Ectodermal cell (in vitro differentiated cells): ENCODE results near the gene SMCO3.

Source experiments
- H3K27ac ChIP-seq: 2 replicates; pipeline ENCODE4 v1.7.0; 2013; ENCODE audit warnings: mild to moderate bottlenecking, low read depth, low read length; ENCODE audit not compliant: insufficient read depth, poor library complexity, severe bottlenecking
- H3K27me3 ChIP-seq: 2 replicates; pipeline ENCODE4 v1.7.0; 2013; ENCODE audit warnings: mild to moderate bottlenecking, low read length; ENCODE audit not compliant: insufficient read depth, control insufficient read depth, poor library complexity, severe bottlenecking
- H3K36me3 ChIP-seq: one replicate; pipeline ENCODE4 v1.7.0; 2013; ENCODE audit warnings: low read length; ENCODE audit not compliant: control insufficient read depth, insufficient read depth
- H3K4me1 ChIP-seq: one replicate; pipeline ENCODE4 v1.7.0; 2013; ENCODE audit warnings: low read length; ENCODE audit not compliant: control insufficient read depth, insufficient read depth
- H3K4me3 ChIP-seq: 2 replicates; pipeline ENCODE4 v1.7.0; 2013; ENCODE audit warnings: low read depth, low read length, control low read depth; ENCODE audit not compliant: insufficient read depth
- H3K9me3 ChIP-seq: 2 replicates; pipeline ENCODE4 v1.7.0; 2013; ENCODE audit warnings: mild to moderate bottlenecking, low read length, moderate library complexity; ENCODE audit not compliant: control insufficient read depth
- WGBS, 2 experiments: methylation state at CpG; one replicate each; pipeline ENCODE4 v1.1.7; 2013; ENCODE audit warnings: missing lambda C conversion rate in 2 of 2; 5-methylcytosine and 5-hydroxymethylcytosine counted together

Gene SMCO3

DNA sequence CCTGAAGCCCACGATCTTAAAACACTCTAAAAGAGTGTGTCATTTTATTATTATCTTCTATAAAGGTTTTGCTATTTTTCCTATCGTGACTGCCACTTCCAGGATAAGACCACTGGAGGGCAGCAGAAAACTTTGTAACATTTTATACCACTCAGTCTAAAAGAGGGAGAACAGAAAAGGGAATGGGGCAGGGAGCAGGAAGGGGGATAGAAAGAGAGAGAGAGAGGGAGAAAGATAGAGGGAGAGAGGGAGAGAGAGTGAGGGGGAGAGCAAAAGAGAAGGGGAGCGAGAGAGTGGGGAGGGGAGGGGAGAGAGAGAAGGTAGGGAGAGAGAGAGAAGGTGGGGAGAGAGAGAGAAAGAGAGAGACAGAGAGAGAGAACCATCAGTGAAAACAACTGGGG is 31.4 kb upstream of the SMCO3 start:
- Histone ChIP-seq H3K9me3 (no peaks in the 10 kb centered on the region), H3K27me3 (no peaks in the 10 kb centered on the region), H3K4me3 (no peak overlapping the region), H3K27ac (no peak overlapping the region), H3K36me3 (no peaks in the 10 kb centered on the region), H3K4me1 (no peaks in the 10 kb centered on the region)
- WGBS, 2 experiments = 3 to 8% methylated on average over 1 of the region's 3 CpGs

GRCh38 chr12:14844401-14844800 is 30.4 kb upstream of the SMCO3 start:
- Histone ChIP-seq H3K4me1 (no peaks in the 10 kb centered on the region), H3K4me3 (no peak overlapping the region), H3K27me3 (no peaks in the 10 kb centered on the region), H3K27ac (no peak overlapping the region), H3K9me3 (no peaks in the 10 kb centered on the region), H3K36me3 (no peaks in the 10 kb centered on the region)

- H3K27me3 ChIP-seq = no peaks in the 10 kb centered on the region
- no peak within 1 kb of the TSS for H3K27ac ChIP-seq
- no peaks in the 10 kb centered on the region for H3K36me3 ChIP-seq
- H3K4me3 ChIP-seq = no peak within 1 kb of the TSS
- H3K4me1 ChIP-seq = no peaks in the 10 kb centered on the region
- WGBS, 2 experiments = 89 to 92% methylated on average over 10 of the region's 10 CpGs
- no peaks in the 10 kb centered on the region for H3K9me3 ChIP-seq
Observed at GRCh38 chr12:14843425-14843887, 29.5 kb upstream of the SMCO3 start, which contains the start of gene ART4. TSS of gene ART4 (minus strand) at chr12:14843526. CDS start at chr12:14843113, 413 bp downstream.

GRCh38 chr12:14842315-14842714 is 28.3 kb upstream of the SMCO3 start:
- 100% methylated on average over 1 to 2 of the region's 3 CpGs for WGBS, 2 experiments
- Histone ChIP-seq H3K27me3 (no peaks in the 10 kb centered on the region), H3K27ac (no peak overlapping the region), H3K36me3 (no peaks in the 10 kb centered on the region), H3K4me3 (no peak overlapping the region), H3K4me1 (no peaks in the 10 kb centered on the region), H3K9me3 (no peaks in the 10 kb centered on the region)

DNA sequence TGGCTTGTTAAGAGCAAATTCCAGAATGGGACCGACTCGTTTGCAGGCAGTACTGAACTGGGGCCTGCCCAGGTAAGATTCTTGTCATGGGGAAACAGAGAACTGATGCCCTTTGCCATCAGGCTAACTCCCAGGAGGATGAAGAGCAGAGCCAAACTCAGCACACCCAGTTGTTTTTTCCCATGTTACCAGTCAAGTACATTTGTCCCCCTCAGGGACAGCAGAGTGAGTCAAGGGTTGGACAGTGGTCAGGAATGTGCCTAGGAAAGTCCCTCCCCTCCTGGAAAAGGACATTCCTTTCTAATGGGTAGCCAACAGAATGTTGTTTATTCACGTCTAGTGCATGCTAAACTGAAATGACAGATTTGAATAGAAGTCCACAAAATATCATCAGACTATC is 27.8 kb upstream of the SMCO3 start:
- no peak overlapping the region for H3K27ac ChIP-seq

DNA sequence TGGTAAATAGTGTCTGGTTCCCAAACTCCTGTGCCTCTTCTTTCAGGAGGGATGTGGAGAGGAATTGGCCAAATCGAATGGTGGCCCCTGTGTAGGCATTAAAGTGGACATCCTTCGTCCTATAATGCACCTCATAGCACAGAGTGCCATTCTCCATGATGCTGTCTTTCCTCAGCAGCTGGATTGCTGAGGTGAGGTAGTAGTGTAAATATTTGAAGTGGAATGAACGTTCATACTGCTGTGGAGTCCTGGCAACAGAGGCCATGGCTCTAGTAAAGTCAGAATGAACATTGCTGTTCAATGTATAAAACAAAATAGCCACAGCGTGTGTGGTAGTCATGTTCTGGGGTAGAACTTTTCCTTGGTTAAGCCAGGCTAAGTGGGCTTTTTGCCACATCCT is 26.6 kb upstream of the SMCO3 start:
- WGBS, 2 experiments = 90 to 96% methylated on average over 3 to 4 of the region's 4 CpGs
- Histone ChIP-seq H3K27ac (no peak overlapping the region), H3K4me1 (no peaks in the 10 kb centered on the region), H3K36me3 (no peaks in the 10 kb centered on the region), H3K27me3 (no peaks in the 10 kb centered on the region), H3K9me3 (no peaks in the 10 kb centered on the region), H3K4me3 (no peak overlapping the region)

More for the DNA sequence above, 27.8 kb upstream of the SMCO3 start:
- Histone ChIP-seq H3K9me3 (no peaks in the 10 kb centered on the region), H3K4me3 (no peak overlapping the region), H3K4me1 (no peaks in the 10 kb centered on the region), H3K36me3 (no peaks in the 10 kb centered on the region), H3K27me3 (no peaks in the 10 kb centered on the region)
- 81 to 84% methylated on average over 2 to 3 of the region's 3 CpGs for WGBS, 2 experiments

- Histone ChIP-seq H3K27ac (no peak overlapping the region), H3K36me3 (no peaks in the 10 kb centered on the region), H3K9me3 (no peaks in the 10 kb centered on the region), H3K4me1 (no peaks in the 10 kb centered on the region), H3K27me3 (no peaks in the 10 kb centered on the region), H3K4me3 (no peak overlapping the region)
- 100% methylated on average over 1 of the region's 1 CpG; no CpG with 5 or more reads in 1 of the 2 experiments for WGBS, 2 experiments
Observed at GRCh38 chr12:14839262-14839661, 25.3 kb upstream of the SMCO3 start.

DNA sequence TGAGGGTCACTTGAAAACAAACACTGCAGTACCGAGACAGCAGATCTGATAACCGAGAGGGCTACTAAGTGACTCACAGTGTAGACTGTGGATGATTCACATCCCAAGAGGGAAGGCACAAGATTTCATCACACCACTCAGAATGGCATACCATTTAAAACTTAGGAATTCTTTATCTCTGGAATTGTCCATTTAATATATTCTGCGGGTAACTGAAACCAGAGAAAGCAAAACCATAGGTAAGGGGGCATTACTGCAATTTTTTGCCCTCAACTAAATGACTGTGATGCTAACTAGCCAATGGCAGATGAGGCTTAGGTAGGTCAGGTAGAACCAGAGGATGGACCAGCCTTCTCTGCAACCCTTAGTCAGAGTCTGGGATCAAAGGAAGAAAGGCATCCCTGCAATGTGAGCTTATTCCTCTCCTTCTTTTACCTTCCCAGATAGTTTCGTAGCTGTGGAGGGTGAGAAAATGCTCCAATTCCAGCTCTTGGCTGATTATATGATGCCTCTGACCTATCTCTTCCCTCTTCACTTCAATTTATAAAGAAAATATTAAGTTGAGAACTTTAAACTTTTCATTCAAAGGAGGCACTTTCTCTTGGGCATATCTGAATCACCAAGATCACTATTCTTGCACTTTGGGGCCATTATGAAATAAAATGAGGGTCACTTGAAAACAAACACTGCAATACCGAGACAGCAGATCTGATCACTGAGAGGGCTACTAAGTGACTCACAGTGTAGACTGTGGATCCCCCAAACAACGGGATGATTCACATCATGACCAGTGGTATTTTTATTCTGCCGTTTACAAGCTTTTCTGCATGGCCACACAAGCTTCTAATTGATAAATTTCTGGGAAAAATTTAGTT is 22.6 kb upstream of the SMCO3 start:
- no peaks in the 10 kb centered on the region for H3K9me3 ChIP-seq
- no peak overlapping the region for H3K27ac ChIP-seq
- WGBS, 2 experiments = 85 to 93% methylated on average over 6 to 7 of the region's 7 CpGs
- no peaks in the 10 kb centered on the region for H3K4me1 ChIP-seq
- no peaks in the 10 kb centered on the region for H3K36me3 ChIP-seq
- H3K27me3 ChIP-seq = no peaks in the 10 kb centered on the region
- H3K4me3 ChIP-seq = no peak overlapping the region

GRCh38 chr12:14834509-14834908 is 20.5 kb upstream of the SMCO3 start:
- Histone ChIP-seq H3K27ac (no peak overlapping the region), H3K4me3 (no peak overlapping the region), H3K4me1 (no peaks in the 10 kb centered on the region), H3K9me3 (no peaks in the 10 kb centered on the region), H3K27me3 (no peaks in the 10 kb centered on the region), H3K36me3 (no peaks in the 10 kb centered on the region)

DNA sequence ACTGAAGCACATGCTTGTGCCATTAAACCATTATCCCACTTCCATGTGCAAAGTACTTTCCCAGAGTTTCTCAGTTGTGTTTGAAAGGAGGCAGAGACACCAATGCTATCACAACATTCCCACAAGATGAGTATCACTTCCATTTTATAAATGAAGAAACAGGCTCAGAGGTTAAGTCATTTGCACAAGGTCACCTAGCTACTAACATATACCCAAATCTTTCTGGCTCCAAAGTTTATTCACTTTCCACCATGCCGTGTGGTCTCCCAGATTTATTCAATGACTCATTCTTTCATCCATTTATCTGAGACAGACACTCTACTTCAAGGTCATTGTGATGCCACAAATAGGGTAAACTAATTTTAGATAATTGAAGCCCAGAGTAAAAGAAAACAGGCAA is 20.0 kb upstream of the SMCO3 start:
- Histone ChIP-seq H3K9me3 (no peaks in the 10 kb centered on the region), H3K36me3 (no peaks in the 10 kb centered on the region), H3K4me1 (no peaks in the 10 kb centered on the region), H3K4me3 (no peak overlapping the region), H3K27me3 (no peaks in the 10 kb centered on the region), H3K27ac (no peak overlapping the region)
- 90 to 97% methylated on average over 1 of the region's 1 CpG for WGBS, 2 experiments
